K562 (cell line): ENCODE data around the gene B4GALT5. TPM values are rescaled to one million over a fixed set of nuclear protein-coding genes. Genes with fewer than 3 reads are reported as not detected.

ENCODE experiments used
- BRF2 ChIP-seq: IDR thresholded peaks from 3 replicates; pipeline ENCODE4 v1.6.1; 2011; ENCODE audit warnings: borderline replicate concordance, mild to moderate bottlenecking; ENCODE audit not compliant: insufficient read length, insufficient read depth
- ETV1 ChIP-seq: fragments of 450-650 bp; conservative IDR thresholded peaks from 2 replicates; pipeline ENCODE4 v1.6.1; 2016; ENCODE audit warnings: missing genetic modification characterization, control low read depth, low read depth, missing compliant biosample characterization
- FOXK1 ChIP-seq: sonication (generic); formaldehyde crosslinking; IDR thresholded peaks from 2 replicates; pipeline ENCODE4 v1.8.0; 2022; ENCODE audit warnings: missing genetic modification reagents, mild to moderate bottlenecking, borderline replicate concordance
- HINFP ChIP-seq: fragments of 450-650 bp; conservative IDR thresholded peaks from 2 replicates; pipeline ENCODE4 v1.6.1; 2016; ENCODE audit warnings: missing genetic modification characterization, low read depth, mild to moderate bottlenecking, control low read depth, missing compliant biosample characterization
- RBM25 ChIP-seq: fragments of 200-400 bp; formaldehyde crosslinking; IDR thresholded peaks from 2 replicates; pipeline ENCODE4 v1.6.1; 2018; ENCODE audit warnings: low read length, low read depth, moderate library complexity; ENCODE audit not compliant: severe bottlenecking
- REST ChIP-seq, 2 experiments: fragments of 450-650 bp; formaldehyde crosslinking in 1 of 2; IDR thresholded peaks; 2 replicates each; pipeline versions ENCODE4 v1.4.0 to v1.6.1; 2014 to 2020; ENCODE audit warnings: mild to moderate bottlenecking in 2 of 2, borderline replicate concordance in 1 of 2, low read depth in 1 of 2
- SMAD2 ChIP-seq: fragments of 150-350 bp; IDR thresholded peaks from 2 replicates; pipeline ENCODE4 v1.6.1; 2014; ENCODE audit warnings: low read depth, mild to moderate bottlenecking, low read length
- ZNF717 ChIP-seq: fragments of 250-450 bp; sonication (Bioruptor Pico); IDR thresholded peaks from 2 replicates; pipeline ENCODE4 v1.5.0; 2021
- polyA plus RNA-seq, 8 experiments: library from polyadenylated mRNA; depleted of rRNA in 4 of 8; stranded (reverse) in 5 of 8; unstranded in 3 of 8; fragments of >200 nt; fragmentation: Nextera tagmentation in 2 of 8; fragmentation: Illumina TruSeq in 1 of 8; extraction: Ambion mirVana in 2 of 8; extraction: Trizol in 1 of 8; gene quantifications; 2 replicates each; pipeline versions ENCODE4 v1.2.1 to v1.2.3, GENCODE V29; 2011 to 2014; ENCODE audit warnings: inconsistent platforms in 1 of 8, missing spikeins in 1 of 8
- total RNA-seq, 7 experiments: library from RNA; depleted of rRNA in 6 of 7; stranded (reverse); fragments of >200 nt in 6 of 7; fragmentation: Illumina TruSeq in 2 of 7; extraction: Trizol in 2 of 7; gene quantifications; 2 replicates each; pipeline versions ENCODE4 v1.2.1 to v1.2.3, GENCODE V29; 2011 to 2021; ENCODE audit warnings: low replicate concordance in 1 of 7

Gene B4GALT5
- total and polyA plus RNA-seq, 9 of the 15 experiments (the other 6 are each of a cell fraction or from before 2014, with no cell fraction given): 8.5 to 32.6 (median 23.4) TPM

GRCh38 chr20:49594143-49594930 lies 119.3 kb downstream of the B4GALT5 start (continued):
- TF ChIP-seq REST (IDR thresholded peaks at IDR 0.05; ENCODE audit: borderline replicate concordance) (no peak), REST (CRISPR knock-in tag; IDR thresholded peaks at IDR 0.05; ENCODE audit: low read depth) (no peak), ZNF717 (CRISPR knock-in tag) (no peak), HINFP (tag) (no peak), ETV1 (tag) (peak; percentile 89), RBM25 (peak; percentile 59), BRF2 (no peak), SMAD2 (no peak), FOXK1 (CRISPR knock-in tag) (no peak)
